ENCODE measurements around the gene CACNA2D1.

DNA sequence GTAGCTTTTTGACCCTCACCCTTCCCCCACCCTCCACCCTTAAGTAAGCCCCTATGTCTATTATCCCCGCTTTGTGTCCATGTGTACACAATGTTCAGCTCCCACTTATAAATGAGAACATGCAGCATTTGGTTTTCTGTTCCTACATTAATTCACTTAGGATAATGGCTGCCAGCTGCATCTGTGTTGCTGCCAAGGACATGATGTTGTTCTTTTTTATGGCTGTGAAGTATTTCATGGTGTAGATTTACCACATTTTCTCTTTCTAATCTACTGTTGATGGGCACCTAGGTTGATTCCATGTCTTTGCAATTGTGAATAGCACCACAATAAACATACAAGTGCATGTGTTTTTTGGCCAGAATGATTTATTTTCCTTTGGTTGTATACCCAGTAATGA is 232.2 kb downstream of the CACNA2D1 start:
- TF ChIP-seq, protein P1, sequence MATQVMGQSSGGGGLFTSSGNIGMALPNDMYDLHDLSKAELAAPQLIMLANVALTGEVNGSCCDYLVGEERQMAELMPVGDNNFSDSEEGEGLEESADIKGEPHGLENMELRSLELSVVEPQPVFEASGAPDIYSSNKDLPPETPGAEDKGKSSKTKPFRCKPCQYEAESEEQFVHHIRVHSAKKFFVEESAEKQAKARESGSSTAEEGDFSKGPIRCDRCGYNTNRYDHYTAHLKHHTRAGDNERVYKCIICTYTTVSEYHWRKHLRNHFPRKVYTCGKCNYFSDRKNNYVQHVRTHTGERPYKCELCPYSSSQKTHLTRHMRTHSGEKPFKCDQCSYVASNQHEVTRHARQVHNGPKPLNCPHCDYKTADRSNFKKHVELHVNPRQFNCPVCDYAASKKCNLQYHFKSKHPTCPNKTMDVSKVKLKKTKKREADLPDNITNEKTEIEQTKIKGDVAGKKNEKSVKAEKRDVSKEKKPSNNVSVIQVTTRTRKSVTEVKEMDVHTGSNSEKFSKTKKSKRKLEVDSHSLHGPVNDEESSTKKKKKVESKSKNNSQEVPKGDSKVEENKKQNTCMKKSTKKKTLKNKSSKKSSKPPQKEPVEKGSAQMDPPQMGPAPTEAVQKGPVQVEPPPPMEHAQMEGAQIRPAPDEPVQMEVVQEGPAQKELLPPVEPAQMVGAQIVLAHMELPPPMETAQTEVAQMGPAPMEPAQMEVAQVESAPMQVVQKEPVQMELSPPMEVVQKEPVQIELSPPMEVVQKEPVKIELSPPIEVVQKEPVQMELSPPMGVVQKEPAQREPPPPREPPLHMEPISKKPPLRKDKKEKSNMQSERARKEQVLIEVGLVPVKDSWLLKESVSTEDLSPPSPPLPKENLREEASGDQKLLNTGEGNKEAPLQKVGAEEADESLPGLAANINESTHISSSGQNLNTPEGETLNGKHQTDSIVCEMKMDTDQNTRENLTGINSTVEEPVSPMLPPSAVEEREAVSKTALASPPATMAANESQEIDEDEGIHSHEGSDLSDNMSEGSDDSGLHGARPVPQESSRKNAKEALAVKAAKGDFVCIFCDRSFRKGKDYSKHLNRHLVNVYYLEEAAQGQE (IDR thresholded peaks at IDR 0.05; ENCODE audit: insufficient read depth in 1 of 2, low read depth in 2 of 2, low read length in 2 of 2) = no peak
- TF ChIP-seq TAF1 (IDR thresholded peaks at IDR 0.05; ENCODE audit: borderline replicate concordance, insufficient read depth, low read length) = no peak
